Ovary (tissue), 3 donors: ENCODE data around the gene AGO1.

Source experiments
- EP300 ChIP-seq: sonication (generic); formaldehyde crosslinking; IDR thresholded peaks from one replicate; pipeline ENCODE4 v1.6.1; 2017; ENCODE audit warnings: antibody characterized with exemption
- POLR2A ChIP-seq: fragments of 450-650 bp; IDR thresholded peaks from one replicate; pipeline ENCODE4 v1.6.1; 2017; ENCODE audit warnings: antibody characterized with exemption, mild to moderate bottlenecking, moderate library complexity
- TF ChIP-seq, protein P1 (sequence below), 3 donors: fragments of 450-650 bp in 2 of 3; fragments of 200-600 bp in 1 of 3; IDR thresholded peaks; one replicate each; pipeline versions ENCODE4 v1.5.1 to v1.8.0; 2016 to 2022; ENCODE audit warnings: antibody characterized with exemption in 3 of 3, mild to moderate bottlenecking in 1 of 3
- donor health status: DM: no; HTN: no; CAD: no.

DNA sequence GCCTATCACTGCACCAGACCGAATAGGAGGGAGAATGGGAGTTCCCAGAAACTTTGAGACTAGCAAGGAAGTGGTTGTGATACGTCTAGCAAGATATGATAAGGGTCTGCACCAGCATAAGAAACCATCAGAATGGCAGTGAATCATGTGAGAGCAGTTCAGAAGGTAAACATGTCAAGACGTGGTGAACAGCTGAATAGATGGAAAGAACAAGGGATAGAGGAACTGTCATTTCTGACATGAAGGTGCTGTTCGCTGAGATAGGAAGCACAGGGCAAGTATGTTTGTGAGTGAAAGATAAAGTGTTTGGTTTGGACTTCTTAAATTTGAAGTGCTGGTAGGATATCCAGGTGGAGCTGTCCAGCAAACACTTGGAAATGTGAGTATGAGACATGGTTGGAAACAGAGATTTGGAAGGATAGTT lies 1.1 kb upstream of the AGO1 start:
- no peak for TF ChIP-seq POLR2A
- TF ChIP-seq, protein P1, sequence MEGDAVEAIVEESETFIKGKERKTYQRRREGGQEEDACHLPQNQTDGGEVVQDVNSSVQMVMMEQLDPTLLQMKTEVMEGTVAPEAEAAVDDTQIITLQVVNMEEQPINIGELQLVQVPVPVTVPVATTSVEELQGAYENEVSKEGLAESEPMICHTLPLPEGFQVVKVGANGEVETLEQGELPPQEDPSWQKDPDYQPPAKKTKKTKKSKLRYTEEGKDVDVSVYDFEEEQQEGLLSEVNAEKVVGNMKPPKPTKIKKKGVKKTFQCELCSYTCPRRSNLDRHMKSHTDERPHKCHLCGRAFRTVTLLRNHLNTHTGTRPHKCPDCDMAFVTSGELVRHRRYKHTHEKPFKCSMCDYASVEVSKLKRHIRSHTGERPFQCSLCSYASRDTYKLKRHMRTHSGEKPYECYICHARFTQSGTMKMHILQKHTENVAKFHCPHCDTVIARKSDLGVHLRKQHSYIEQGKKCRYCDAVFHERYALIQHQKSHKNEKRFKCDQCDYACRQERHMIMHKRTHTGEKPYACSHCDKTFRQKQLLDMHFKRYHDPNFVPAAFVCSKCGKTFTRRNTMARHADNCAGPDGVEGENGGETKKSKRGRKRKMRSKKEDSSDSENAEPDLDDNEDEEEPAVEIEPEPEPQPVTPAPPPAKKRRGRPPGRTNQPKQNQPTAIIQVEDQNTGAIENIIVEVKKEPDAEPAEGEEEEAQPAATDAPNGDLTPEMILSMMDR (IDR thresholded peaks at IDR 0.05) = no peak
- TF ChIP-seq EP300 = no peak
